Neural cell (in vitro differentiated cells): ENCODE results near the gene POU3F1.

ENCODE experiments used
- EZH2 ChIP-seq: fragments of 200-600, 300-800 bp; shearing (Covaris generic), sonication (generic); IDR thresholded peaks from 2 replicates; pipeline ENCODE4 v1.6.1; 2014; ENCODE audit warnings: antibody characterized with exemption, low read length, borderline replicate concordance, mild to moderate bottlenecking; ENCODE audit not compliant: insufficient read depth, poor library complexity, severe bottlenecking
- POLR2AphosphoS5 ChIP-seq: IDR thresholded peaks from 2 replicates; pipeline ENCODE4 v1.6.1; 2012
- TF ChIP-seq, protein P1 (sequence below): fragments of 450-650 bp; IDR thresholded peaks from 2 replicates; pipeline ENCODE4 v1.5.1; 2014; ENCODE audit warnings: antibody characterized with exemption, mild to moderate bottlenecking, moderate library complexity; ENCODE audit not compliant: poor library complexity, severe bottlenecking

DNA sequence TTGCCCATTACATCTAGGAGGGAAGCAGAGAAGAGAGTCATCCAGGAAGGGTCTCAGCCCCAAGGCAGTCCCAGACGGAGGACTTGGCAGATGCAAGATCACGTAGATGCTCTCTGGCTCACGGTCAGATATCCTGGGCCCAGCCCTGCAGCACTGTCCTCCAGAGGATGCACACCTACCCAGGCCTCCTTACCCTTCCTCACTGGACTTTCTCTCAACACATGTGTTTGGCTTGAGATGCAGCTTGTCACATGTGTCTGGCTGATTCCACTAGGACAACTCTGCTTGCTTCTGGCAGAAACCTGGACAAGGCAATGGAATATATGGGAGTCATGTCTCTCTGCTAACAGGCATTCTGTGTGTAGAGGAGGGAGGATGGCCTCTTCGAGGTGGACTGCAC is 32.4 kb upstream of the POU3F1 start:
- TF ChIP-seq, protein P1, sequence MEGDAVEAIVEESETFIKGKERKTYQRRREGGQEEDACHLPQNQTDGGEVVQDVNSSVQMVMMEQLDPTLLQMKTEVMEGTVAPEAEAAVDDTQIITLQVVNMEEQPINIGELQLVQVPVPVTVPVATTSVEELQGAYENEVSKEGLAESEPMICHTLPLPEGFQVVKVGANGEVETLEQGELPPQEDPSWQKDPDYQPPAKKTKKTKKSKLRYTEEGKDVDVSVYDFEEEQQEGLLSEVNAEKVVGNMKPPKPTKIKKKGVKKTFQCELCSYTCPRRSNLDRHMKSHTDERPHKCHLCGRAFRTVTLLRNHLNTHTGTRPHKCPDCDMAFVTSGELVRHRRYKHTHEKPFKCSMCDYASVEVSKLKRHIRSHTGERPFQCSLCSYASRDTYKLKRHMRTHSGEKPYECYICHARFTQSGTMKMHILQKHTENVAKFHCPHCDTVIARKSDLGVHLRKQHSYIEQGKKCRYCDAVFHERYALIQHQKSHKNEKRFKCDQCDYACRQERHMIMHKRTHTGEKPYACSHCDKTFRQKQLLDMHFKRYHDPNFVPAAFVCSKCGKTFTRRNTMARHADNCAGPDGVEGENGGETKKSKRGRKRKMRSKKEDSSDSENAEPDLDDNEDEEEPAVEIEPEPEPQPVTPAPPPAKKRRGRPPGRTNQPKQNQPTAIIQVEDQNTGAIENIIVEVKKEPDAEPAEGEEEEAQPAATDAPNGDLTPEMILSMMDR, result no peak
- TF ChIP-seq EZH2 (no peak), POLR2AphosphoS5 (no peak)
